SK-N-MC (cell line): Measurements from ENCODE around the gene TMEM273.

Experiments
- EZH2 ChIP-seq: fragments of 200-600 bp; sonication (generic); IDR thresholded peaks from one replicate; pipeline ENCODE4 v1.6.1; 2017; ENCODE audit warnings: antibody characterized with exemption
- POLR2AphosphoS5 ChIP-seq: IDR thresholded peaks from 2 replicates; pipeline ENCODE4 v1.6.1; 2012; ENCODE audit warnings: mild to moderate bottlenecking, low read depth, low read length, borderline replicate concordance

DNA sequence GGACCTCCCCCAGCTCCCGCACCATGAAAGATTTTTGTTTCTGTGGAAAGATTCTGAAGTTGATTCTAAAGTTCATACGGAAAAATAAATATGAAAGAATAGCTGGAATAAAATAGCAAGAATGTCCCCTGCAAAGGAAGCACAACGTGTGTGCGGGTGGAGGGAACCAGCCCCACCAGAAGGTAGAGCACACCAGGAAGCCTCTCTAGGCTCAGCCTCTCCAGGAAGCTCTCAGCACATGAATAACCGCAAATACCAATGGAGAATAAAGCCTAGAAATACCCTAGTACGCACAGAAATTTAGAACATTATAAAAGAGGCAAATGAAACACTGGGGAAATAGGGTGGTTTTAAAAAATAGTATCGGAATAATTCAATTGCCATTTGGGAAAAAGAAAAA, 29.8 kb downstream of the TMEM273 start:
- TF ChIP-seq EZH2, result no peak
- TF ChIP-seq POLR2AphosphoS5, result no peak
